Measurements from ENCODE around the gene RPS25.

Gene RPS25

GRCh38 chr11:119026970-119027369 lies 8.8 kb upstream of the RPS25 start:
- H3K27me3 ChIP-seq (ENCODE audit: control insufficient read depth, low read length), result no peaks in the 10 kb centered on the region
- H3K9me3 ChIP-seq (ENCODE audit: control insufficient read depth, insufficient read depth, low read length), result no peaks in the 10 kb centered on the region
- peaks cover 5% of the 10 kb centered on the region for H3F3A ChIP-seq (ENCODE audit: control insufficient read depth, insufficient read depth)
- H3K79me2 ChIP-seq (ENCODE audit: control insufficient read depth, low read length), result peaks cover 33% of the 10 kb centered on the region
- H4K20me1 ChIP-seq (ENCODE audit: control insufficient read depth, insufficient read depth, low read depth, low read length), result no peaks in the 10 kb centered on the region
- no peaks in the 10 kb centered on the region for H3K9me2 ChIP-seq (replicated peaks; ENCODE audit: control insufficient read depth, low read length)
- no peak for TF ChIP-seq CTCF (IDR thresholded peaks at IDR 0.05; ENCODE audit: low read depth, low read length, poor library complexity, severe bottlenecking)
- no peak for TF ChIP-seq EZH2phosphoT487 (IDR thresholded peaks at IDR 0.05; ENCODE audit: borderline replicate concordance, low read length)
- H3K27ac ChIP-seq (ENCODE audit: low read depth, low read length), result no peak overlapping the region
- no peak overlapping the region for H3K4me3 ChIP-seq (ENCODE audit: low read length)
- peaks cover 18% of the 10 kb centered on the region for H3K4me1 ChIP-seq (ENCODE audit: control insufficient read depth, low read length)
- peaks cover 75% of the 10 kb centered on the region for H3K36me3 ChIP-seq (ENCODE audit: control insufficient read depth, low read length)
- no peak overlapping the region for H3K4me2 ChIP-seq (ENCODE audit: low read length)

GRCh38 chr11:119025978-119026766 lies 8.0 kb upstream of the RPS25 start:
- no peaks in the 10 kb centered on the region for H3K9me2 ChIP-seq (replicated peaks; ENCODE audit: control insufficient read depth, low read length)
- peaks cover 20% of the 10 kb centered on the region for H3K4me1 ChIP-seq (ENCODE audit: control insufficient read depth, low read length)
- H3K27ac ChIP-seq (ENCODE audit: low read depth, low read length), result no peak overlapping the region
- H3K36me3 ChIP-seq (ENCODE audit: control insufficient read depth, low read length), result peaks cover 83% of the 10 kb centered on the region
- TF ChIP-seq EZH2phosphoT487 (IDR thresholded peaks at IDR 0.05; ENCODE audit: borderline replicate concordance, low read length) (no peak), CTCF (IDR thresholded peaks at IDR 0.05; ENCODE audit: low read depth, low read length, poor library complexity, severe bottlenecking) (no peak)
- H3K79me2 ChIP-seq (ENCODE audit: control insufficient read depth, low read length), result peaks cover 41% of the 10 kb centered on the region
- H4K20me1 ChIP-seq (ENCODE audit: control insufficient read depth, insufficient read depth, low read depth, low read length), result no peaks in the 10 kb centered on the region
- no peak overlapping the region for H3K4me3 ChIP-seq (ENCODE audit: low read length)
- H3F3A ChIP-seq (ENCODE audit: control insufficient read depth, insufficient read depth), result peaks cover 8% of the 10 kb centered on the region
- no peak overlapping the region for H3K4me2 ChIP-seq (ENCODE audit: low read length)
- H3K27me3 ChIP-seq (ENCODE audit: control insufficient read depth, low read length), result no peaks in the 10 kb centered on the region
- no peaks in the 10 kb centered on the region for H3K9me3 ChIP-seq (ENCODE audit: control insufficient read depth, insufficient read depth, low read length)

GRCh38 chr11:119025541-119025940 lies 7.4 kb upstream of the RPS25 start:
- Histone ChIP-seq H3K4me2 (ENCODE audit: low read length) (no peak overlapping the region), H3K4me3 (ENCODE audit: low read length) (no peak overlapping the region), H3K4me1 (ENCODE audit: control insufficient read depth, low read length) (peaks cover 26% of the 10 kb centered on the region), H3K27me3 (ENCODE audit: control insufficient read depth, low read length) (no peaks in the 10 kb centered on the region), H3K27ac (ENCODE audit: low read depth, low read length) (no peak overlapping the region), H3K36me3 (ENCODE audit: control insufficient read depth, low read length) (peaks cover 88% of the 10 kb centered on the region), H3K79me2 (ENCODE audit: control insufficient read depth, low read length) (peaks cover 46% of the 10 kb centered on the region), H3K9me3 (ENCODE audit: control insufficient read depth, insufficient read depth, low read length) (no peaks in the 10 kb centered on the region), H3F3A (ENCODE audit: control insufficient read depth, insufficient read depth) (peaks cover 9% of the 10 kb centered on the region), H3K9me2 (replicated peaks; ENCODE audit: control insufficient read depth, low read length) (no peaks in the 10 kb centered on the region), H4K20me1 (ENCODE audit: control insufficient read depth, insufficient read depth, low read depth, low read length) (no peaks in the 10 kb centered on the region)
- no peak for TF ChIP-seq EZH2phosphoT487 (IDR thresholded peaks at IDR 0.05; ENCODE audit: borderline replicate concordance, low read length)
- no peak for TF ChIP-seq CTCF (IDR thresholded peaks at IDR 0.05; ENCODE audit: low read depth, low read length, poor library complexity, severe bottlenecking)

Data from DOHH2 (cell line).